MM.1S (cell line): ENCODE results near the gene PLXDC2.
"Not testable (repeated sequence)": the region's sequence is repeated elsewhere in the genome, so short reads cannot be mapped to it uniquely, and the experiment has no call there.

Experiments
- DNase-seq: peaks from one replicate; pipeline ENCODE4 v3.0.0-alpha.2; 2015
- H2AFZ ChIP-seq: fragments of 300-600 bp; sonication (generic); 2 replicates; pipeline ENCODE4 v1.6.0; 2016; ENCODE audit warnings: antibody characterized with exemption, low read length
- H3F3A ChIP-seq: fragments of 300-600 bp; sonication (generic); 2 replicates; pipeline ENCODE4 v1.6.1; 2016; ENCODE audit warnings: mild to moderate bottlenecking, antibody characterized with exemption, low read length, moderate library complexity, mixed read lengths; ENCODE audit not compliant: insufficient read depth
- H3K27ac ChIP-seq: fragments of 300-600 bp; sonication (generic); 2 replicates; pipeline ENCODE4 v1.5.1; 2016; ENCODE audit warnings: mild to moderate bottlenecking, low read length
- H3K27me3 ChIP-seq: fragments of 300-600 bp; sonication (generic); replicated peaks from 2 replicates; pipeline ENCODE4 v1.6.0; 2016; ENCODE audit warnings: low read length; ENCODE audit not compliant: insufficient read depth
- H3K36me3 ChIP-seq: fragments of 300-600 bp; sonication (generic); replicated peaks from 2 replicates; pipeline ENCODE4 v1.6.1; 2016; ENCODE audit warnings: mild to moderate bottlenecking, low read length, mixed read lengths; ENCODE audit not compliant: insufficient read depth
- H3K4me1 ChIP-seq: fragments of 300-600 bp; sonication (generic); 2 replicates; pipeline ENCODE4 v1.6.1; 2016; ENCODE audit warnings: low read length, mixed read lengths
- H3K4me2 ChIP-seq: fragments of 300-600 bp; sonication (generic); 2 replicates; pipeline ENCODE4 v1.6.0; 2016; ENCODE audit warnings: low read depth, low read length
- H3K4me3 ChIP-seq: fragments of 300-600 bp; sonication (generic); 2 replicates; pipeline ENCODE4 v1.5.1; 2016; ENCODE audit warnings: low read length, mixed read lengths
- H3K79me2 ChIP-seq: fragments of 300-600 bp; sonication (generic); 2 replicates; pipeline ENCODE4 v1.6.1; 2016; ENCODE audit warnings: mixed run types, low read length, mixed read lengths
- H3K9ac ChIP-seq: fragments of 300-600 bp; sonication (generic); 2 replicates; pipeline ENCODE4 v1.6.1; 2016; ENCODE audit warnings: low read length, mixed read lengths
- H3K9me2 ChIP-seq: fragments of 300-600 bp; sonication (generic); replicated peaks from 2 replicates; pipeline ENCODE4 v1.6.1; 2016; ENCODE audit warnings: mild to moderate bottlenecking, low read length, mixed read lengths; ENCODE audit not compliant: insufficient read depth
- H3K9me3 ChIP-seq: fragments of 300-600 bp; sonication (generic); replicated peaks from 2 replicates; pipeline ENCODE4 v1.6.1; 2016; ENCODE audit warnings: mild to moderate bottlenecking, low read length, mixed read lengths; ENCODE audit not compliant: insufficient read depth
- H4K20me1 ChIP-seq: fragments of 300-600 bp; sonication (generic); 2 replicates; pipeline ENCODE4 v1.6.1; 2016; ENCODE audit warnings: mild to moderate bottlenecking, low read length, moderate library complexity, mixed read lengths; ENCODE audit not compliant: insufficient read depth
- CTCF ChIP-seq: fragments of 300-600 bp; sonication (generic); IDR thresholded peaks from 2 replicates; pipeline ENCODE4 v1.5.1; 2016; ENCODE audit warnings: antibody characterized with exemption, low read length, mixed read lengths
- EZH2 ChIP-seq: fragments of 300-600 bp; sonication (generic); optimal IDR thresholded peaks from 2 replicates; pipeline ENCODE3; 2017; ENCODE audit warnings: low read depth, mild to moderate bottlenecking, antibody characterized with exemption, low read length, mixed read lengths
- EZH2phosphoT487 ChIP-seq: fragments of 300-600 bp; sonication (generic); IDR thresholded peaks from 2 replicates; pipeline ENCODE4 v1.6.1; 2018; ENCODE audit warnings: antibody characterized with exemption, low read length

PLXDC2 gene

GRCh38 chr10:20185116-20185515, 368.9 kb downstream of the PLXDC2 start:
- H3K79me2 ChIP-seq, result no peaks in the 10 kb centered on the region
- no peaks in the 10 kb centered on the region for H3F3A ChIP-seq
- DNase-seq, result no peak
- no peaks in the 10 kb centered on the region for H3K9me3 ChIP-seq
- no peak for TF ChIP-seq CTCF
- TF ChIP-seq EZH2phosphoT487, result no peak
- H3K4me1 ChIP-seq, result no peaks in the 10 kb centered on the region
- H3K4me2 ChIP-seq, result no peak overlapping the region
- no peak overlapping the region for H3K4me3 ChIP-seq
- H3K27me3 ChIP-seq, result no peaks in the 10 kb centered on the region
- H2AFZ ChIP-seq, result no peak overlapping the region
- no peak overlapping the region for H3K9ac ChIP-seq
- H4K20me1 ChIP-seq, result no peaks in the 10 kb centered on the region
- H3K27ac ChIP-seq, result no peak overlapping the region
- no peaks in the 10 kb centered on the region for H3K36me3 ChIP-seq
- H3K9me2 ChIP-seq, result no peaks in the 10 kb centered on the region

GRCh38 chr10:20191392-20191791, 375.2 kb downstream of the PLXDC2 start:
- H3K27ac ChIP-seq, H3K27me3 ChIP-seq, H4K20me1 ChIP-seq, H2AFZ ChIP-seq, H3K4me3 ChIP-seq, H3K79me2 ChIP-seq, H3K4me2 ChIP-seq, DNase-seq, H3K9me2 ChIP-seq, H3K4me1 ChIP-seq, H3K9ac ChIP-seq, H3K9me3 ChIP-seq, H3K36me3 ChIP-seq, H3F3A ChIP-seq: not testable (repeated sequence)

GRCh38 chr10:20195076-20195475, 378.8 kb downstream of the PLXDC2 start:
- no peak overlapping the region for H3K27ac ChIP-seq
- no peaks in the 10 kb centered on the region for H4K20me1 ChIP-seq
- H3K4me2 ChIP-seq, result no peak overlapping the region
- H3K36me3 ChIP-seq, result no peaks in the 10 kb centered on the region
- no peaks in the 10 kb centered on the region for H3K79me2 ChIP-seq
- no peaks in the 10 kb centered on the region for H3K9me2 ChIP-seq
- no peaks in the 10 kb centered on the region for H3F3A ChIP-seq
- TF ChIP-seq EZH2, result no peak
- no peaks in the 10 kb centered on the region for H3K9me3 ChIP-seq
- no peaks in the 10 kb centered on the region for H3K27me3 ChIP-seq
- no peak for DNase-seq
- no peaks in the 10 kb centered on the region for H3K4me1 ChIP-seq
- no peak overlapping the region for H3K9ac ChIP-seq
- no peak overlapping the region for H2AFZ ChIP-seq
- no peak overlapping the region for H3K4me3 ChIP-seq

GRCh38 chr10:20200758-20201157, 384.5 kb downstream of the PLXDC2 start:
- Histone ChIP-seq H3F3A (no peaks in the 10 kb centered on the region), H3K36me3 (no peaks in the 10 kb centered on the region), H3K9ac (no peak overlapping the region), H3K27ac (no peak overlapping the region), H3K9me2 (no peaks in the 10 kb centered on the region), H3K27me3 (no peaks in the 10 kb centered on the region), H3K4me1 (peaks cover 6% of the 10 kb centered on the region), H3K4me2 (no peak overlapping the region), H4K20me1 (no peaks in the 10 kb centered on the region), H2AFZ (no peak overlapping the region), H3K79me2 (no peaks in the 10 kb centered on the region), H3K4me3 (no peak overlapping the region), H3K9me3 (no peaks in the 10 kb centered on the region)
- no peak for DNase-seq
- no peak for TF ChIP-seq EZH2
- TF ChIP-seq EZH2phosphoT487, result no peak

- no peaks in the 10 kb centered on the region for H3K79me2 ChIP-seq
- no peak overlapping the region for H3K4me2 ChIP-seq
Measured at GRCh38 chr10:20202337-20202736, 386.1 kb downstream of the PLXDC2 start.

More at GRCh38 chr10:20202337-20202736, 386.1 kb downstream of the PLXDC2 start:
- H3K27ac ChIP-seq, result no peak overlapping the region
- H3K9ac ChIP-seq, result no peak overlapping the region
- no peak overlapping the region for H3K4me3 ChIP-seq
- H3K27me3 ChIP-seq, result no peaks in the 10 kb centered on the region
- H3K4me1 ChIP-seq, result peaks cover 6% of the 10 kb centered on the region
- H3K9me3 ChIP-seq, result no peaks in the 10 kb centered on the region
- no peaks in the 10 kb centered on the region for H3K36me3 ChIP-seq
- H4K20me1 ChIP-seq, result no peaks in the 10 kb centered on the region
- no peak overlapping the region for H2AFZ ChIP-seq
- H3F3A ChIP-seq, result no peaks in the 10 kb centered on the region
- peak; percentile 84 for DNase-seq
- H3K9me2 ChIP-seq, result no peaks in the 10 kb centered on the region
- TF ChIP-seq CTCF (no peak), EZH2phosphoT487 (no peak), EZH2 (no peak)
